Lower leg skin (tissue), 3 donors: Measurements from ENCODE around the gene S100A1.

Source experiments
- CTCF ChIP-seq, 3 donors: fragments of 450-650 bp; IDR thresholded peaks; one replicate each; pipeline ENCODE4 v1.5.1; 2016; ENCODE audit warnings: antibody characterized with exemption in 3 of 3, mild to moderate bottlenecking in 3 of 3, moderate library complexity in 2 of 3
- POLR2A ChIP-seq, 2 donors: fragments of 450-650 bp; IDR thresholded peaks; one replicate each; pipeline ENCODE4 v1.6.1; 2016 to 2017; ENCODE audit warnings: antibody characterized with exemption in 2 of 2, mild to moderate bottlenecking in 1 of 2, moderate library complexity in 1 of 2

- TF ChIP-seq POLR2A (IDR thresholded peaks at IDR 0.05) (no peak), CTCF (IDR thresholded peaks at IDR 0.05) (no peak)
These were observed 19.1 kb downstream of the S100A1 start for GRCh38 chr1:153647346-153647714.
